GM04504 (cell line): Measurements from ENCODE around the gene PPP2R5A.

Source experiments
- DNase-seq: peaks from one replicate; pipeline ENCODE4 v3.0.0-alpha.2; 2012; ENCODE audit warnings: low read depth

The PPP2R5A gene

GRCh38 chr1:212284744-212285684 is at the start of gene PPP2R5A:
Gene PPP2R5A, plus strand, starts transcription at chr1:212285410. Its CDS starts 701 bp downstream, at chr1:212286111.
- peak; percentile 98 for DNase-seq

GRCh38 chr1:212235857-212236256 is 49.4 kb upstream of the PPP2R5A start:
- no peak for DNase-seq

- no peak for DNase-seq
These were observed 48.5 kb upstream of the PPP2R5A start for GRCh38 chr1:212236664-212237220.

GRCh38 chr1:212237651-212238050 is 47.6 kb upstream of the PPP2R5A start:
- DNase-seq, result no peak

- no peak for DNase-seq
These were observed 46.7 kb upstream of the PPP2R5A start for GRCh38 chr1:212238552-212238951.

- no peak for DNase-seq
These were observed 43.7 kb upstream of the PPP2R5A start for GRCh38 chr1:212241501-212241900.

GRCh38 chr1:212241957-212242287 is 43.3 kb upstream of the PPP2R5A start:
- no peak for DNase-seq

- DNase-seq, result no peak
These were observed 42.8 kb upstream of the PPP2R5A start for GRCh38 chr1:212242288-212242984.

- DNase-seq, result no peak
These were observed 42.3 kb upstream of the PPP2R5A start for GRCh38 chr1:212242985-212243308.

GRCh38 chr1:212244441-212244840 is 40.8 kb upstream of the PPP2R5A start:
- no peak for DNase-seq

GRCh38 chr1:212247179-212247721 is 38.0 kb upstream of the PPP2R5A start:
- DNase-seq, result no peak

GRCh38 chr1:212247988-212248387 is 37.2 kb upstream of the PPP2R5A start:
- no peak for DNase-seq

GRCh38 chr1:212254853-212255363 is 30.3 kb upstream of the PPP2R5A start:
- no peak for DNase-seq

- no peak for DNase-seq
These were observed 29.4 kb upstream of the PPP2R5A start for GRCh38 chr1:212255705-212256307.

GRCh38 chr1:212256369-212256768 is 28.8 kb upstream of the PPP2R5A start:
- DNase-seq, result no peak

- DNase-seq, result no peak
These were observed 28.1 kb upstream of the PPP2R5A start for GRCh38 chr1:212257157-212257556.

- DNase-seq, result no peak
These were observed 25.3 kb upstream of the PPP2R5A start for GRCh38 chr1:212259693-212260480.

- DNase-seq, result no peak
These were observed 24.5 kb upstream of the PPP2R5A start for GRCh38 chr1:212260557-212261355.

- DNase-seq, result no peak
These were observed 23.8 kb upstream of the PPP2R5A start for GRCh38 chr1:212261361-212261929.

- no peak for DNase-seq
These were observed 18.2 kb upstream of the PPP2R5A start for GRCh38 chr1:212267017-212267416.
